NT2/D1 (cell line): Measurements from ENCODE around the gene PRMT7.

Experiments used
- SUZ12 ChIP-seq: IDR thresholded peaks from 2 replicates; pipeline ENCODE4 v1.6.1; 2011; ENCODE audit not compliant: insufficient read length, insufficient read depth; ENCODE audit errors: extremely low read depth
- YY1 ChIP-seq: IDR thresholded peaks from 2 replicates; pipeline ENCODE4 v1.6.1; 2011; ENCODE audit not compliant: insufficient read length, insufficient read depth

- TF ChIP-seq YY1 (no peak), SUZ12 (no peak)
Measured at GRCh38 chr16:68366062-68366461, 55.2 kb downstream of the PRMT7 start.
